ENCODE measurements around the gene URGCP. TPM values are rescaled to one million over a fixed set of nuclear protein-coding genes. Genes with fewer than 3 reads are reported as not detected.
A peak's percentile ranks its signal among the peaks of the same experiment; 100 is the strongest.

URGCP gene
- total and polyA plus RNA-seq, 10 of the 15 experiments (the other 5 are each of a cell fraction or from before 2014, with no cell fraction given): 2.0 to 29.7 (median 17.5) TPM

Small RNA genes lying within 50 kb of the gene (small RNA-seq; reads per million reads assigned to genes)
- 0.51 reads per million, percentile 9 among the genes with 10 or more reads in this experiment for gene MRPS24

Other genes starting within 250 kb of the URGCP start
Only the 7 nearest of the 11 such genes appear.
- gene BLVRA, start 147.9 kb downstream of the URGCP start, total RNA-seq (2014; rRNA removed): 61.7 and 63.3 TPM in 2 replicates
- gene BLVRA, start 147.9 kb downstream of the URGCP start, total RNA-seq (2014; rRNA removed; fragmentation: Illumina TruSeq; extraction: Trizol): 66.5 and 67.9 TPM in 2 replicates
- 66.9 and 73.7 TPM in 2 replicates for gene BLVRA, start 147.9 kb downstream of the URGCP start, total RNA-seq (2021)
- gene BLVRA, start 147.9 kb downstream of the URGCP start, polyA plus RNA-seq (2011; rRNA removed): 118 and 120 TPM in 2 replicates
- gene BLVRA, start 147.9 kb downstream of the URGCP start, polyA plus RNA-seq (2014; fragmentation: Illumina TruSeq; extraction: Trizol): 87.1 and 92.1 TPM in 2 replicates
- 100 to 1,000 TPM; 187 to 198 TPM for gene BLVRA, start 147.9 kb downstream of the URGCP start, polyA plus RNA-seq (2014; fragmentation: Nextera tagmentation; extraction: Ambion mirVana)
- 81.2 and 91.4 TPM in 2 replicates for gene BLVRA, start 147.9 kb downstream of the URGCP start, polyA plus RNA-seq (2014; rRNA removed)
- 100 to 1,000 TPM; 113 TPM for gene BLVRA, start 147.9 kb downstream of the URGCP start, polyA plus RNA-seq (2016; fragmentation: Nextera tagmentation; extraction: Ambion mirVana)
- 94.8 and 111 TPM in 2 replicates for gene MRPS24, start 37.1 kb downstream of the URGCP start, total RNA-seq (2014; rRNA removed)
- gene MRPS24, start 37.1 kb downstream of the URGCP start, total RNA-seq (2014; rRNA removed; fragmentation: Illumina TruSeq; extraction: Trizol): 62.0 and 72.1 TPM in 2 replicates
- gene MRPS24, start 37.1 kb downstream of the URGCP start, total RNA-seq (2021): 123 and 127 TPM in 2 replicates
- 97.2 and 123 TPM in 2 replicates for gene MRPS24, start 37.1 kb downstream of the URGCP start, polyA plus RNA-seq (2011; rRNA removed)
- 74.4 and 90.1 TPM in 2 replicates for gene MRPS24, start 37.1 kb downstream of the URGCP start, polyA plus RNA-seq (2014; fragmentation: Illumina TruSeq; extraction: Trizol)
- 10 to 100 TPM; 27.6 to 97.4 TPM for gene MRPS24, start 37.1 kb downstream of the URGCP start, polyA plus RNA-seq (2014; fragmentation: Nextera tagmentation; extraction: Ambion mirVana)
- 100 and 125 TPM in 2 replicates for gene MRPS24, start 37.1 kb downstream of the URGCP start, polyA plus RNA-seq (2014; rRNA removed)
- 100 to 1,000 TPM; 161 to 164 TPM for gene MRPS24, start 37.1 kb downstream of the URGCP start, polyA plus RNA-seq (2016; fragmentation: Nextera tagmentation; extraction: Ambion mirVana)
- 9.9 and 12.3 TPM in 2 replicates for gene UBE2D4, start 19.8 kb upstream of the URGCP start, total RNA-seq (2014; rRNA removed)
- gene UBE2D4, start 19.8 kb upstream of the URGCP start, total RNA-seq (2014; rRNA removed; fragmentation: Illumina TruSeq; extraction: Trizol): 6.6 and 6.7 TPM in 2 replicates
- gene UBE2D4, start 19.8 kb upstream of the URGCP start, total RNA-seq (2021): 8.9 and 10.9 TPM in 2 replicates
- gene UBE2D4, start 19.8 kb upstream of the URGCP start, polyA plus RNA-seq (2011; rRNA removed): 11.3 and 16.6 TPM in 2 replicates
- gene UBE2D4, start 19.8 kb upstream of the URGCP start, polyA plus RNA-seq (2014; fragmentation: Illumina TruSeq; extraction: Trizol): 8.1 and 10.8 TPM in 2 replicates
- 1 to 10 TPM; 3.5 to 5.3 TPM for gene UBE2D4, start 19.8 kb upstream of the URGCP start, polyA plus RNA-seq (2014; fragmentation: Nextera tagmentation; extraction: Ambion mirVana)
- 9.3 and 11.6 TPM in 2 replicates for gene UBE2D4, start 19.8 kb upstream of the URGCP start, polyA plus RNA-seq (2014; rRNA removed)
- gene UBE2D4, start 19.8 kb upstream of the URGCP start, polyA plus RNA-seq (2016; fragmentation: Nextera tagmentation; extraction: Ambion mirVana): 10 to 100 TPM; 15.4 to 16.2 TPM
- 0.11 TPM in 1 of 2 replicates, not detected in the other for gene SPDYE1, start 91.3 kb upstream of the URGCP start, total RNA-seq (2014; rRNA removed)
- gene SPDYE1, start 91.3 kb upstream of the URGCP start, total RNA-seq (2014; rRNA removed; fragmentation: Illumina TruSeq; extraction: Trizol): 0.04 TPM in 1 of 2 replicates, not detected in the other
- gene SPDYE1, start 91.3 kb upstream of the URGCP start, total RNA-seq (2021): not detected in 2 replicates
- gene SPDYE1, start 91.3 kb upstream of the URGCP start, polyA plus RNA-seq (2011; rRNA removed): 0.05 TPM in 1 of 2 replicates, not detected in the other
- gene SPDYE1, start 91.3 kb upstream of the URGCP start, polyA plus RNA-seq (2014; fragmentation: Illumina TruSeq; extraction: Trizol): not detected in 2 replicates
- under 1 TPM; 0.05 to 0.07 TPM for gene SPDYE1, start 91.3 kb upstream of the URGCP start, polyA plus RNA-seq (2014; fragmentation: Nextera tagmentation; extraction: Ambion mirVana)
- not detected in 2 replicates for gene SPDYE1, start 91.3 kb upstream of the URGCP start, polyA plus RNA-seq (2014; rRNA removed)
- gene SPDYE1, start 91.3 kb upstream of the URGCP start, polyA plus RNA-seq (2016; fragmentation: Nextera tagmentation; extraction: Ambion mirVana): 1 to 10 TPM; 1.1 to 1.3 TPM
- 113 and 117 TPM in 2 replicates for gene DBNL, start 138.1 kb upstream of the URGCP start, total RNA-seq (2014; rRNA removed)
- 62.0 and 65.6 TPM in 2 replicates for gene DBNL, start 138.1 kb upstream of the URGCP start, total RNA-seq (2014; rRNA removed; fragmentation: Illumina TruSeq; extraction: Trizol)
- gene DBNL, start 138.1 kb upstream of the URGCP start, total RNA-seq (2021): 108 and 110 TPM in 2 replicates
- 32.2 and 58.3 TPM in 2 replicates for gene DBNL, start 138.1 kb upstream of the URGCP start, polyA plus RNA-seq (2011; rRNA removed)
- 30.2 and 78.1 TPM in 2 replicates for gene DBNL, start 138.1 kb upstream of the URGCP start, polyA plus RNA-seq (2014; fragmentation: Illumina TruSeq; extraction: Trizol)
- 10 to 100 TPM in 1 of 2 experiments, 1 to 10 TPM in 1; 4.1 to 18.5 TPM for gene DBNL, start 138.1 kb upstream of the URGCP start, polyA plus RNA-seq (2014; fragmentation: Nextera tagmentation; extraction: Ambion mirVana)
- gene DBNL, start 138.1 kb upstream of the URGCP start, polyA plus RNA-seq (2014; rRNA removed): 90.4 and 108 TPM in 2 replicates
- 100 to 1,000 TPM; 161 to 179 TPM for gene DBNL, start 138.1 kb upstream of the URGCP start, polyA plus RNA-seq (2016; fragmentation: Nextera tagmentation; extraction: Ambion mirVana)
- gene PGAM2, start 159.0 kb upstream of the URGCP start, total RNA-seq (2014; rRNA removed): not detected in 2 replicates
- gene PGAM2, start 159.0 kb upstream of the URGCP start, total RNA-seq (2014; rRNA removed; fragmentation: Illumina TruSeq; extraction: Trizol): not detected in 2 replicates
- 0.24 TPM in 1 of 2 replicates, not detected in the other for gene PGAM2, start 159.0 kb upstream of the URGCP start, total RNA-seq (2021)
- gene PGAM2, start 159.0 kb upstream of the URGCP start, polyA plus RNA-seq (2011; rRNA removed): not detected in 2 replicates
- not detected in 2 replicates for gene PGAM2, start 159.0 kb upstream of the URGCP start, polyA plus RNA-seq (2014; fragmentation: Illumina TruSeq; extraction: Trizol)
- not detected for gene PGAM2, start 159.0 kb upstream of the URGCP start, polyA plus RNA-seq (2014; fragmentation: Nextera tagmentation; extraction: Ambion mirVana)
- gene PGAM2, start 159.0 kb upstream of the URGCP start, polyA plus RNA-seq (2014; rRNA removed): 0.13 TPM in 1 of 2 replicates, not detected in the other
- not detected for gene PGAM2, start 159.0 kb upstream of the URGCP start, polyA plus RNA-seq (2016; fragmentation: Nextera tagmentation; extraction: Ambion mirVana)
- gene POLM, start 175.9 kb upstream of the URGCP start, total RNA-seq (2014; rRNA removed): 23.3 and 24.8 TPM in 2 replicates
- 13.5 and 14.1 TPM in 2 replicates for gene POLM, start 175.9 kb upstream of the URGCP start, total RNA-seq (2014; rRNA removed; fragmentation: Illumina TruSeq; extraction: Trizol)
- 33.8 and 37.8 TPM in 2 replicates for gene POLM, start 175.9 kb upstream of the URGCP start, total RNA-seq (2021)
- gene POLM, start 175.9 kb upstream of the URGCP start, polyA plus RNA-seq (2011; rRNA removed): 11.0 and 15.9 TPM in 2 replicates
- 8.0 and 16.1 TPM in 2 replicates for gene POLM, start 175.9 kb upstream of the URGCP start, polyA plus RNA-seq (2014; fragmentation: Illumina TruSeq; extraction: Trizol)
- gene POLM, start 175.9 kb upstream of the URGCP start, polyA plus RNA-seq (2014; fragmentation: Nextera tagmentation; extraction: Ambion mirVana): 1 to 10 TPM; 3.1 to 4.6 TPM
- 39.4 and 41.5 TPM in 2 replicates for gene POLM, start 175.9 kb upstream of the URGCP start, polyA plus RNA-seq (2014; rRNA removed)
- gene POLM, start 175.9 kb upstream of the URGCP start, polyA plus RNA-seq (2016; fragmentation: Nextera tagmentation; extraction: Ambion mirVana): 10 to 100 TPM; 22.0 to 23.2 TPM